WTC11 (cell line): Measurements from ENCODE around the gene CTSG.
"Not testable (repeated sequence)": the region's sequence is repeated elsewhere in the genome, so short reads cannot be mapped to it uniquely, and the experiment has no call there.

Experiments
- CBFB ChIP-seq: sonication (generic); formaldehyde crosslinking; IDR thresholded peaks from 2 replicates; pipeline ENCODE4 v1.8.1; 2022; ENCODE audit warnings: mild to moderate bottlenecking, low read depth, missing genetic modification reagents
- CREB1 ChIP-seq: sonication (generic); formaldehyde crosslinking; IDR thresholded peaks from 2 replicates; pipeline ENCODE4 v1.8.0; 2023; ENCODE audit warnings: mild to moderate bottlenecking, missing genetic modification reagents
- CTCF ChIP-seq: fragments of 200-600 bp; IDR thresholded peaks from 2 replicates; pipeline ENCODE4 v1.8.0; 2022; ENCODE audit warnings: antibody characterized with exemption
- EMX1 ChIP-seq: fragments of 250-450 bp; sonication (Bioruptor Pico); IDR thresholded peaks from 2 replicates; pipeline ENCODE4 v1.8.0; 2021; ENCODE audit warnings: mild to moderate bottlenecking
- HMGXB4 ChIP-seq: sonication (generic); formaldehyde crosslinking; IDR thresholded peaks from 2 replicates; pipeline ENCODE4 v1.8.1; 2023; ENCODE audit warnings: mild to moderate bottlenecking, moderate library complexity, missing genetic modification reagents
- MAX ChIP-seq: sonication (generic); formaldehyde crosslinking; IDR thresholded peaks from 2 replicates; pipeline ENCODE4 v1.8.0; 2022; ENCODE audit warnings: mild to moderate bottlenecking, missing genetic modification reagents
- MLX ChIP-seq: sonication (generic); formaldehyde crosslinking; IDR thresholded peaks from 2 replicates; pipeline ENCODE4 v1.8.1; 2023; ENCODE audit warnings: mild to moderate bottlenecking, missing genetic modification reagents, moderate library complexity
- ZNF121 ChIP-seq: sonication (generic); formaldehyde crosslinking; IDR thresholded peaks from 2 replicates; pipeline ENCODE4 v1.8.0; 2023; ENCODE audit warnings: missing genetic modification reagents
- ZNF138 ChIP-seq: sonication (generic); formaldehyde crosslinking; conservative IDR thresholded peaks from 2 replicates; pipeline ENCODE4 v1.8.1; 2022; ENCODE audit warnings: mild to moderate bottlenecking, moderate library complexity, missing genetic modification reagents
- ZNF232 ChIP-seq: sonication (generic); formaldehyde crosslinking; IDR thresholded peaks from 2 replicates; pipeline ENCODE4 v1.8.0; 2022; ENCODE audit warnings: mild to moderate bottlenecking, missing genetic modification reagents
- TF ChIP-seq, protein P1 (sequence below): sonication (generic); formaldehyde crosslinking; IDR thresholded peaks from 2 replicates; pipeline ENCODE4 v1.8.1; 2022; ENCODE audit warnings: low read depth, mild to moderate bottlenecking, moderate library complexity, missing genetic modification reagents, borderline replicate concordance
- TF ChIP-seq, protein P2 (sequence below): sonication (generic); formaldehyde crosslinking; IDR thresholded peaks from 2 replicates; pipeline ENCODE4 v1.8.0; 2022; ENCODE audit warnings: mild to moderate bottlenecking, missing genetic modification reagents
- TF ChIP-seq, protein P3 (sequence below): sonication (generic); formaldehyde crosslinking; conservative IDR thresholded peaks from 2 replicates; pipeline ENCODE4 v1.8.1; 2022; ENCODE audit warnings: mild to moderate bottlenecking, missing genetic modification reagents

DNA sequence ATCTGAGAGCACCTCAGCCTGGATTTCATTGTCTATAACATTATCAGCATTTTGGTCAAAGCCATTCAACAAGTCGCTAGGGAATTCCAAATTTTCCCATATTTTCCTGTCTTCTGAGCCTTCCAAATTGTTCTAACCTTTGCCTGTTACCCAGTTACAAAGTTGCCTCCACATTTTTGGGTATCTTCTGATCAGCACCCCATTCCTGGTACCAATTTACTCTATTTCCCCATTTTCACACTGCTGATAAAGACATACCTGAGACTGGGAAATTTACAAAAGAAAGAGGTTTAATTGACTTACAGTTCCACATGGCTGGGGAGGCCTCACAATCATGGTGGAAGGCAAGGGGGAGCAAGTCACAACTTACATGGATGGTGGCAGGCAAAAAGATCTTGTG, 27.0 kb downstream of the CTSG start:
- not testable (repeated sequence) for TF ChIP-seq MAX; CTCF; CBFB (CRISPR knock-in tag); ZNF121 (CRISPR knock-in tag); CREB1 (CRISPR knock-in tag); MLX; ZNF232; HMGXB4 (CRISPR knock-in tag); ZNF138 (CRISPR knock-in tag); EMX1
- TF ChIP-seq, protein P1, sequence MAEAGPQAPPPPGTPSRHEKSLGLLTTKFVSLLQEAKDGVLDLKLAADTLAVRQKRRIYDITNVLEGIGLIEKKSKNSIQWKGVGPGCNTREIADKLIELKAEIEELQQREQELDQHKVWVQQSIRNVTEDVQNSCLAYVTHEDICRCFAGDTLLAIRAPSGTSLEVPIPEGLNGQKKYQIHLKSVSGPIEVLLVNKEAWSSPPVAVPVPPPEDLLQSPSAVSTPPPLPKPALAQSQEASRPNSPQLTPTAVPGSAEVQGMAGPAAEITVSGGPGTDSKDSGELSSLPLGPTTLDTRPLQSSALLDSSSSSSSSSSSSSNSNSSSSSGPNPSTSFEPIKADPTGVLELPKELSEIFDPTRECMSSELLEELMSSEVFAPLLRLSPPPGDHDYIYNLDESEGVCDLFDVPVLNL: not testable (repeated sequence)
- TF ChIP-seq, protein P2, sequence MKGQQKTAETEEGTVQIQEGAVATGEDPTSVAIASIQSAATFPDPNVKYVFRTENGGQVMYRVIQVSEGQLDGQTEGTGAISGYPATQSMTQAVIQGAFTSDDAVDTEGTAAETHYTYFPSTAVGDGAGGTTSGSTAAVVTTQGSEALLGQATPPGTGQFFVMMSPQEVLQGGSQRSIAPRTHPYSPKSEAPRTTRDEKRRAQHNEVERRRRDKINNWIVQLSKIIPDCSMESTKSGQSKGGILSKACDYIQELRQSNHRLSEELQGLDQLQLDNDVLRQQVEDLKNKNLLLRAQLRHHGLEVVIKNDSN (CRISPR knock-in tag): not testable (repeated sequence)
- TF ChIP-seq, protein P3, sequence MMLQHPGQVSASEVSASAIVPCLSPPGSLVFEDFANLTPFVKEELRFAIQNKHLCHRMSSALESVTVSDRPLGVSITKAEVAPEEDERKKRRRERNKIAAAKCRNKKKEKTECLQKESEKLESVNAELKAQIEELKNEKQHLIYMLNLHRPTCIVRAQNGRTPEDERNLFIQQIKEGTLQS: not testable (repeated sequence)
